Gastrocnemius medialis (tissue), 4 donors: ENCODE data around the gene CERT1. TPM values are rescaled to one million over a fixed set of nuclear protein-coding genes. Genes with fewer than 3 reads are reported as not detected.

Experiments used
- ATAC-seq, 2 donors: fragments of 150-250 bp; one replicate each; pipeline ENCODE4 v1.9.1; 2016
- DNase-seq, 2 donors: peaks; one replicate each; pipeline ENCODE4 v3.0.0-alpha.2; 2019
- H3K27ac ChIP-seq, 4 donors: fragments of 200-600 bp; sonication (generic); 1 replicate in 1 of 4; 2 replicates in 3 of 4; pipeline ENCODE4 v1.5.1; 2016 to 2018; ENCODE audit warnings: mild to moderate bottlenecking in 2 of 4, moderate library complexity in 1 of 4
- H3K27me3 ChIP-seq, 3 donors: fragments of 200-600 bp; sonication (generic) in 2 of 3; 1 replicate in 1 of 3; 2 replicates in 2 of 3; pipeline versions ENCODE4 v1.5.1 to v1.6.0; 2016 to 2019; ENCODE audit warnings: mild to moderate bottlenecking in 1 of 3, moderate library complexity in 1 of 3
- H3K36me3 ChIP-seq, 2 donors: fragments of 200-600 bp; sonication (generic) in 1 of 2; one replicate each; pipeline ENCODE4 v1.5.1; 2017 to 2018
- H3K4me1 ChIP-seq, 2 donors: fragments of 200-600 bp; sonication (generic) in 1 of 2; one replicate each; pipeline ENCODE4 v1.5.1; 2016 to 2017; ENCODE audit warnings: mild to moderate bottlenecking in 2 of 2
- H3K4me3 ChIP-seq, 4 donors: fragments of 200-600 bp; sonication (generic) in 3 of 4; 1 replicate in 1 of 4; 2 replicates in 3 of 4; pipeline ENCODE4 v1.5.1; 2016 to 2019; ENCODE audit warnings: mild to moderate bottlenecking in 2 of 4
- H3K9me3 ChIP-seq, 3 donors: fragments of 200-600 bp; sonication (generic) in 2 of 3; 1 replicate in 1 of 3; 2 replicates in 2 of 3; pipeline ENCODE4 v1.5.1; 2016 to 2019
- POLR2A ChIP-seq, 2 donors: fragments of 450-650 bp; IDR thresholded peaks; one replicate each; pipeline ENCODE4 v1.6.1; 2017; ENCODE audit warnings: antibody characterized with exemption in 2 of 2, mild to moderate bottlenecking in 2 of 2, moderate library complexity in 2 of 2
- in situ Hi-C, 4 donors: fragments of 200-750 bp; cut with MboI; loops; one replicate each; pipeline versions ENCODE4 v1.15.0 to v1.8.0; 2017; ENCODE audit warnings: low sequenced_read_pairs in 4 of 4
- intact Hi-C: fragments of 100-400 bp; cut with DNase I; formaldehyde crosslinking; loops from one replicate; pipeline ENCODE4 v1.15.1; 2023; ENCODE audit warnings: low total_unique reads
- total RNA-seq, 4 donors: library from RNA; depleted of rRNA; stranded (reverse); fragments of >200 nt; gene quantifications; one replicate each; pipeline versions ENCODE4 v1.1.0 to v1.2.3, GENCODE V29; 2016
- TF ChIP-seq, protein P1 (sequence below), 5 experiments: fragments of 450-650 bp in 3 of 5; fragments of 200-600 bp in 2 of 5; sonication (generic) in 2 of 5; IDR thresholded peaks in 4 of 5; conservative IDR thresholded peaks in 1 of 5; 1 replicate in 4 of 5; 2 replicates in 1 of 5; pipeline ENCODE4 v1.5.1; 2016 to 2019; ENCODE audit warnings: antibody characterized with exemption in 5 of 5, mild to moderate bottlenecking in 3 of 5, moderate library complexity in 3 of 5

CERT1 gene
- total RNA-seq, 4 donors from 2014 or later = 30.8 to 50.6 (median 41.9) TPM

DNA sequence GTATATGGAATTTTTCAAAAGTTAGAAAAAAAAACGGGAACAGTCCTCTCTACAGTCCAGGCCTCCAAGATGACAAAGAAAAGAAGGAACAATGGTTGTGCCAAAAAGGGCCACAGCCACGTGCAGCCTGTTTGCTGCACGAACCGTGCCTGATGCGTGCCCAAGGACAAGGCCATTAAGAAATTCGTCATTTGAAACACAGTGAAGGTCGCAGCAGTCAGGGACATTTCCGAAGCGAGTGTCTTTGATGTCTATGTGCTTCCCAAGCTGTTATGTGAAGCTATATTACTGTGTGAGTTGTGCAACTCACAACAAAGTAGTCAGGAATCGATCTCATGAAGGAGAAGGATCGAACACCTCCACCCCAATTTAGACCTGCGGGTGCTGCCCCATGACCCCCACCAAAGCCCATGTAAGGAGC is 137.0 kb downstream of the CERT1 start:
- in situ Hi-C loops = no loop called here

DNA sequence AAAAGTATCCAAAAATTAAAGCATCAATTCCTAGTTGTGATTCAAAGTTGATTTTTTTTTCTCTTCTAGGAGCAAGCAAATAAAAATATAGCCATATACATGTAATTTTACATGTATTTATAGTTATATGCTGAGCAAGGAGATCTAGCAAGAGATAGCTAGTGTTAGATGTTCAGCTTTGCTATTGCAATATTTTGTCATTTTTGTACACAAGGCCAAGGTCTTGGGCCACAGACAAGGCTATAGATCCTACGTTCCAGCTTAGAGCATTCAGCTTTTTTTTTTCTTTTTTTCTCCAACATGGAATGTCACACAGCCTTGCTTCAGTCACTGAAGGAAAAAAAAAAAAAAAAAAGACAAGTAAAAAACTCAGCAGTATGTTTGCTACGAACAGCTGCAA is 137.6 kb downstream of the CERT1 start:
- Histone ChIP-seq H3K27me3 (no peaks in the 10 kb centered on the region), H3K4me3 (no peak overlapping the region), H3K36me3 (peaks cover 0 to 39% of the 10 kb centered on the region in 2 donors), H3K4me1 (no peaks in the 10 kb centered on the region), H3K9me3 (no peaks in the 10 kb centered on the region), H3K27ac (no peak overlapping the region)
- intact Hi-C loops (no loop called here), in situ Hi-C loops (no loop called here)
- DNase-seq = no peak
- no peak for TF ChIP-seq POLR2A (IDR thresholded peaks at IDR 0.05)
- TF ChIP-seq, protein P1, sequence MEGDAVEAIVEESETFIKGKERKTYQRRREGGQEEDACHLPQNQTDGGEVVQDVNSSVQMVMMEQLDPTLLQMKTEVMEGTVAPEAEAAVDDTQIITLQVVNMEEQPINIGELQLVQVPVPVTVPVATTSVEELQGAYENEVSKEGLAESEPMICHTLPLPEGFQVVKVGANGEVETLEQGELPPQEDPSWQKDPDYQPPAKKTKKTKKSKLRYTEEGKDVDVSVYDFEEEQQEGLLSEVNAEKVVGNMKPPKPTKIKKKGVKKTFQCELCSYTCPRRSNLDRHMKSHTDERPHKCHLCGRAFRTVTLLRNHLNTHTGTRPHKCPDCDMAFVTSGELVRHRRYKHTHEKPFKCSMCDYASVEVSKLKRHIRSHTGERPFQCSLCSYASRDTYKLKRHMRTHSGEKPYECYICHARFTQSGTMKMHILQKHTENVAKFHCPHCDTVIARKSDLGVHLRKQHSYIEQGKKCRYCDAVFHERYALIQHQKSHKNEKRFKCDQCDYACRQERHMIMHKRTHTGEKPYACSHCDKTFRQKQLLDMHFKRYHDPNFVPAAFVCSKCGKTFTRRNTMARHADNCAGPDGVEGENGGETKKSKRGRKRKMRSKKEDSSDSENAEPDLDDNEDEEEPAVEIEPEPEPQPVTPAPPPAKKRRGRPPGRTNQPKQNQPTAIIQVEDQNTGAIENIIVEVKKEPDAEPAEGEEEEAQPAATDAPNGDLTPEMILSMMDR (IDR thresholded peaks at IDR 0.05 in 4 of 5, conservative IDR thresholded peaks at IDR 0.05 in 1 of 5) = no peak
- ATAC-seq = no peak

More for the DNA sequence above, 137.0 kb downstream of the CERT1 start:
- peaks cover 0 to 44% of the 10 kb centered on the region in 2 donors for H3K36me3 ChIP-seq
- ATAC-seq (no peak), DNase-seq (no peak)
- intact Hi-C loops = no loop called here
- no peak for TF ChIP-seq POLR2A (IDR thresholded peaks at IDR 0.05)
- TF ChIP-seq, protein P1 (IDR thresholded peaks at IDR 0.05 in 4 of 5, conservative IDR thresholded peaks at IDR 0.05 in 1 of 5) = no peak
- H3K27me3 ChIP-seq = no peaks in the 10 kb centered on the region
- H3K27ac ChIP-seq = no peak overlapping the region
- no peaks in the 10 kb centered on the region for H3K4me1 ChIP-seq
- no peaks in the 10 kb centered on the region for H3K9me3 ChIP-seq
- no peak overlapping the region for H3K4me3 ChIP-seq

DNA sequence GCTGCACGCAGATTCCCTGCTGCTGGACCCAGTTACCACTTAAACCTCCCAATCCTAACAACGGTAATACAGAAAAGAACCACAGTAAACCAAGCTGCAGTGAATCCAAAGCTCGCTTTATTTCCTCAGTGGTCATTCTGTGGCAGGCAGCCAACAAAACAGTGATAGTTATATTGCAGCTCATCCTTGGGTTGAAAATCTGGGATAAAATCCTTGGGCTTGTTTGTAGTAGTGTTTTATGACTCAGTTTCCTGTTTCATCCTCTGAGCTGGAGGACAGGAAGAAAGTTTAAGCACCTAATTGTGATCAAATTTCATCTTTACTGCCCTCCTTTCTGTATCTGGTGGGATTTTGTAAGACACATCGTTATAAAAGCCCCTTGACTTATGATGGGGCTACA is 143.0 kb downstream of the CERT1 start:
- H3K27me3 ChIP-seq = no peaks in the 10 kb centered on the region
- peaks cover 0 to 2% of the 10 kb centered on the region in 2 donors for H3K4me1 ChIP-seq
- TF ChIP-seq POLR2A (IDR thresholded peaks at IDR 0.05) = no peak
- TF ChIP-seq, protein P1 (IDR thresholded peaks at IDR 0.05 in 4 of 5, conservative IDR thresholded peaks at IDR 0.05 in 1 of 5) = no peak
- H3K4me3 ChIP-seq = no peak overlapping the region
- H3K36me3 ChIP-seq = peaks cover 0 to 4% of the 10 kb centered on the region in 2 donors
- intact Hi-C loops (no loop called here), in situ Hi-C loops (no loop called here)
- no peak overlapping the region for H3K27ac ChIP-seq
- no peak for DNase-seq
- H3K9me3 ChIP-seq = no peaks in the 10 kb centered on the region
- no peak for ATAC-seq

DNA sequence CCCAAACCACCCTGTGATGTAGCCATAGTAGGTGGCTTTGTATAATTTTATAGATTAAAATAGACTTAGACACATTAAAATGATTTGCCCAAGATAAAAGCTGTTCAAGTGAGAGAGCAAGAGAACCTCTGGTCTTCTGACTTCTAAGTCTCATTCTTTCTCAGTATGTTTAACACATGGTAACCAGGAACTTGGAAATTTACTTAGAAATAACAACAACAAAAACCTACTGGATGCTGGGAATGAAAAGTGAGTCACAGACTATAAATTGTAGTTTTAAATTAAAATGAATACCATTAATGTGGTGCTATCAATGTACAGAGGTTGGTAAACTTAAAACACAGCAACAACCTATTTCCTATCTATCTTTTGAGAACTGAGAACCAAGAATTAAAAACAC is 144.0 kb downstream of the CERT1 start:
- Histone ChIP-seq H3K4me3 (no peak overlapping the region), H3K9me3 (no peaks in the 10 kb centered on the region), H3K27ac (no peak overlapping the region), H3K4me1 (peaks cover 3 to 6% of the 10 kb centered on the region in 2 donors), H3K36me3 (no peaks in the 10 kb centered on the region), H3K27me3 (no peaks in the 10 kb centered on the region)
- ATAC-seq (no peak), DNase-seq (no peak)
- intact Hi-C loops = no loop called here
- in situ Hi-C loops = no loop called here
- no peak for TF ChIP-seq POLR2A (IDR thresholded peaks at IDR 0.05)
- TF ChIP-seq, protein P1 (IDR thresholded peaks at IDR 0.05 in 4 of 5, conservative IDR thresholded peaks at IDR 0.05 in 1 of 5) = no peak

DNA sequence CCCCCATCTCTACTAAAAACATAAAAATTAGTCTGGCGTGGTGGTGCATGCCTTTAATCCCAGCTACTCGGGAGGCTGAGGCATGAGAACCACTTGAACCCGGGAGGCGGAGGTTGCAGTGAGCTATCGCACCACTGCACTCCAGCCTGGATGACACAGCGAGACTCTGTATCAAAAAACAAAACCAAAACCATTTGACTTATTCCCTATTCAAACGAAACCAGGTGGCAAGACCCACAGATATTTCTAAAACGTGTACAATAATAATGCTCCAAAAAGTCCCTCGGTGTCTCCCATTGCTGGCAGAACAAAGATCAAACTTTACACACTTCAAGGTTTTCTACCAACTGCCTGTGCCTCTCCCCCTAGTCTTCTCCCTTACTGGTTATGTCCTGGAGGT is 144.6 kb downstream of the CERT1 start:
- DNase-seq = no peak
- H3K9me3 ChIP-seq = no peaks in the 10 kb centered on the region
- intact Hi-C loops = no loop called here
- no peaks in the 10 kb centered on the region for H3K36me3 ChIP-seq
- no peak overlapping the region for H3K4me3 ChIP-seq
- in situ Hi-C loops = no loop called here
- TF ChIP-seq, protein P1 (IDR thresholded peaks at IDR 0.05 in 4 of 5, conservative IDR thresholded peaks at IDR 0.05 in 1 of 5) = no peak
- TF ChIP-seq POLR2A (IDR thresholded peaks at IDR 0.05) = no peak
- H3K27me3 ChIP-seq = no peaks in the 10 kb centered on the region
- no peak overlapping the region for H3K27ac ChIP-seq
- H3K4me1 ChIP-seq = peaks cover 3 to 6% of the 10 kb centered on the region in 2 donors
- ATAC-seq = no peak
